HCT116 (cell line): Measurements from ENCODE around the gene KRT28. TPM values are rescaled to one million over a fixed set of nuclear protein-coding genes. Genes with fewer than 3 reads are reported as not detected.

ENCODE experiments used
- ATAC-seq: fragments of 200-7000 bp; cut with Tn5 transposase; 2 replicates; pipeline ENCODE4 v1.9.1; 2020; ENCODE audit warnings: mild to moderate bottlenecking, moderate library complexity
- BruUV-seq: library from RNA; stranded (reverse); fragments of 400-500 nt; replicated peaks from 2 replicates; lab custom pipeline; 2021; lab: Mats Ljungman, UMichigan
- CTCF ChIA-PET: fragments of 300-600 bp; sonication (Branson Sonifier 250); formaldehyde crosslinking; loops from one replicate; lab custom pipeline; 2021; ENCODE audit warnings: antibody characterized with exemption; lab: Charles Lee
- POLR2A ChIA-PET: fragments of 300-600, 350-600 bp; sonication (Branson Sonifier 250); formaldehyde crosslinking; loops from one replicate; lab custom pipeline; 2021; ENCODE audit warnings: antibody characterized with exemption; lab: Charles Lee
- RAD21 ChIA-PET, 2 experiments: fragments of 300-600 bp; sonication (Branson Sonifier 250); formaldehyde crosslinking; loops; one replicate each; lab custom pipeline; 2023; ENCODE audit warnings: low total read pairs in 2 of 2; ENCODE audit not compliant: uncharacterized antibody in 2 of 2, unreplicated experiment in 2 of 2, low non-redundant PET in 1 of 2; lab: Charles Lee
- DNase-seq: peaks from one replicate; pipeline ENCODE4 v3.0.0-alpha.2; 2010; ENCODE audit warnings: low read depth, low spot score
- H2AFZ ChIP-seq: fragments of 200-600 bp; shearing (Covaris generic), sonication (generic); 2 replicates; pipeline ENCODE4 v1.6.1; 2017; ENCODE audit warnings: low read depth, mixed run types, mixed read lengths, antibody characterized with exemption, low read length; ENCODE audit not compliant: poor library complexity, severe bottlenecking
- H3K27ac ChIP-seq: 2 replicates; pipeline ENCODE4 v1.5.1; 2012; ENCODE audit warnings: low read depth, low read length
- H3K27me3 ChIP-seq: fragments of 200-600 bp; sonication (generic); 2 replicates; pipeline ENCODE4 v1.6.1; 2016; ENCODE audit warnings: mixed run types, low read length, mixed read lengths; ENCODE audit not compliant: insufficient read depth
- H3K36me3 ChIP-seq, 2 experiments: fragments of 200-500 bp in 1 of 2; fragments of 200-600 bp in 1 of 2; sonication (Bioruptor generic) in 1 of 2; sonication (generic) in 1 of 2; 2 replicates each; pipeline versions ENCODE4 v1.5.1 to v1.6.1; 2014 to 2016; ENCODE audit warnings: low read length in 2 of 2, inconsistent platforms in 1 of 2, mixed read lengths in 1 of 2, mixed run types in 1 of 2; ENCODE audit not compliant: insufficient read depth in 2 of 2, control insufficient read depth in 1 of 2
- H3K4me1 ChIP-seq, 2 experiments: fragments of 200-600 bp in 1 of 2; sonication (generic) in 1 of 2; 2 replicates each; pipeline versions ENCODE4 v1.5.1 to v1.6.1; 2012 to 2017; ENCODE audit warnings: low read length in 2 of 2, inconsistent platforms in 1 of 2, mild to moderate bottlenecking in 1 of 2, mixed read lengths in 1 of 2, mixed run types in 1 of 2, moderate library complexity in 1 of 2; ENCODE audit not compliant: insufficient read depth in 2 of 2, control insufficient read depth in 1 of 2
- H3K4me2 ChIP-seq: fragments of 200-600 bp; sonication (generic); 2 replicates; pipeline ENCODE4 v1.6.1; 2017; ENCODE audit warnings: mixed run types, low read length, mixed read lengths
- H3K4me3 ChIP-seq, 2 experiments: fragments of 200-600 bp in 1 of 2; sonication (generic) in 1 of 2; replicated peaks in 1 of 2; 2 replicates each; pipeline ENCODE4 v1.5.1; 2011 to 2016; ENCODE audit warnings: low read length in 2 of 2, control low read depth in 1 of 2, low read depth in 1 of 2, mild to moderate bottlenecking in 1 of 2, mixed read lengths in 1 of 2, mixed run types in 1 of 2
- H3K79me2 ChIP-seq: fragments of 200-600 bp; sonication (generic); 2 replicates; pipeline ENCODE4 v1.6.1; 2017; ENCODE audit warnings: mild to moderate bottlenecking, mixed run types, low read length, moderate library complexity, mixed read lengths; ENCODE audit not compliant: insufficient read depth
- H3K9ac ChIP-seq: fragments of 200-600 bp; sonication (generic); 2 replicates; pipeline ENCODE4 v1.6.1; 2016; ENCODE audit warnings: low read length, mixed read lengths
- H3K9me2 ChIP-seq: fragments of 200-600 bp; sonication (generic), shearing (Covaris generic); 2 replicates; pipeline ENCODE4 v1.6.1; 2017; ENCODE audit warnings: mixed run types, mild to moderate bottlenecking, moderate library complexity; ENCODE audit not compliant: insufficient read depth
- H3K9me3 ChIP-seq, 2 experiments: fragments of 200-500 bp in 1 of 2; fragments of 200-600 bp in 1 of 2; sonication (Bioruptor generic) in 1 of 2; sonication (generic) in 1 of 2; 2 replicates each; pipeline ENCODE4 v1.6.1; 2014 to 2017; ENCODE audit warnings: low read length in 2 of 2, mixed read lengths in 2 of 2, inconsistent platforms in 1 of 2, low read depth in 1 of 2, mild to moderate bottlenecking in 1 of 2, mixed run types in 1 of 2, moderate library complexity in 1 of 2; ENCODE audit not compliant: control insufficient read depth in 1 of 2, insufficient read depth in 1 of 2
- H4K20me1 ChIP-seq: fragments of 200-600 bp; sonication (generic), shearing (Covaris generic); 2 replicates; pipeline ENCODE4 v1.6.1; 2017; ENCODE audit warnings: mixed run types, mild to moderate bottlenecking, moderate library complexity; ENCODE audit not compliant: insufficient read depth
- ATF3 ChIP-seq: IDR thresholded peaks from 2 replicates; pipeline ENCODE4 v1.6.1; 2012
- CBX3 ChIP-seq: IDR thresholded peaks from 2 replicates; pipeline ENCODE4 v1.6.1; 2012; ENCODE audit warnings: low read depth
- CEBPB ChIP-seq: IDR thresholded peaks from 2 replicates; pipeline ENCODE4 v1.6.1; 2012; ENCODE audit warnings: low read depth
- ELF1 ChIP-seq: IDR thresholded peaks from 2 replicates; pipeline ENCODE4 v1.6.1; 2012; ENCODE audit warnings: low read depth, borderline replicate concordance
- EZH2 ChIP-seq: fragments of 200-600 bp; sonication (generic); IDR thresholded peaks from 2 replicates; pipeline ENCODE4 v1.6.1; 2017; ENCODE audit warnings: antibody characterized with exemption, mixed run types
- EZH2phosphoT487 ChIP-seq: fragments of 200-600 bp; IDR thresholded peaks from 2 replicates; pipeline ENCODE4 v1.6.1; 2018; ENCODE audit warnings: antibody characterized with exemption, borderline replicate concordance
- MAX ChIP-seq: IDR thresholded peaks from 2 replicates; pipeline ENCODE4 v1.6.1; 2012
- POLR2A ChIP-seq: IDR thresholded peaks from 2 replicates; pipeline ENCODE4 v1.7.0; 2011; ENCODE audit warnings: borderline replicate concordance; ENCODE audit not compliant: insufficient read depth, insufficient read length; ENCODE audit errors: extremely low read depth
- POLR2AphosphoS5 ChIP-seq: IDR thresholded peaks from 2 replicates; pipeline ENCODE4 v1.6.1; 2011; ENCODE audit warnings: mild to moderate bottlenecking, low read depth, low read length, moderate library complexity
- RAD21 ChIP-seq: IDR thresholded peaks from 2 replicates; pipeline ENCODE4 v1.6.1; 2012; ENCODE audit warnings: low read depth, mild to moderate bottlenecking
- REST ChIP-seq: IDR thresholded peaks from 2 replicates; pipeline ENCODE4 v1.6.1; 2012; ENCODE audit warnings: low read depth
- YY1 ChIP-seq: IDR thresholded peaks from 2 replicates; pipeline ENCODE4 v1.6.1; 2011; ENCODE audit warnings: low read length, low read depth, moderate library complexity, mild to moderate bottlenecking; ENCODE audit not compliant: insufficient replicate concordance; ENCODE audit errors: extremely low read depth
- intact Hi-C: fragments of 100-400 bp; cut with micrococcal nuclease; formaldehyde crosslinking; loops from 2 replicates; pipeline ENCODE4 v1.10.0; 2022
- total RNA-seq: library from RNA; stranded (reverse); gene quantifications from one replicate; pipeline ENCODE4 v1.2.1, GENCODE V29; 2021; ENCODE audit not compliant: unreplicated experiment

Gene KRT28
- total RNA-seq, 1 experiment from 2014 or later, result not detected

- H2AFZ ChIP-seq, result no peak overlapping the region
- H3K79me2 ChIP-seq, result no peaks in the 10 kb centered on the region
- H3K4me1 ChIP-seq, result no peaks in the 10 kb centered on the region
- ChIA-PET POLR2A (no interaction called here), CTCF (no interaction called here), RAD21 (no interaction called here)
- no peak overlapping the region for H3K27ac ChIP-seq
- no peak overlapping the region for H3K4me3 ChIP-seq
- no peak for TF ChIP-seq POLR2AphosphoS5
- BruUV-seq, result no TSS peak
- H3K4me2 ChIP-seq, result no peak overlapping the region
- no peak overlapping the region for H3K9ac ChIP-seq
- intact Hi-C loops, result no loop called here
- no peaks in the 10 kb centered on the region for H3K27me3 ChIP-seq
- no peaks in the 10 kb centered on the region for H3K9me3 ChIP-seq
- ATAC-seq, result no peak
- no peaks in the 10 kb centered on the region for H3K9me2 ChIP-seq
- H4K20me1 ChIP-seq, result no peaks in the 10 kb centered on the region
- H3K36me3 ChIP-seq, result no peaks in the 10 kb centered on the region
- no peak for DNase-seq
Observed at GRCh38 chr17:40779181-40779909, 20.4 kb downstream of the KRT28 start.

- no TSS peak for BruUV-seq
- Histone ChIP-seq H3K9ac (no peak overlapping the region), H4K20me1 (no peaks in the 10 kb centered on the region), H3K9me3 (no peaks in the 10 kb centered on the region), H3K36me3 (no peaks in the 10 kb centered on the region), H3K4me2 (no peak overlapping the region), H3K27ac (no peak overlapping the region), H2AFZ (no peak overlapping the region), H3K4me1 (no peaks in the 10 kb centered on the region), H3K9me2 (no peaks in the 10 kb centered on the region), H3K79me2 (no peaks in the 10 kb centered on the region), H3K4me3 (no peak overlapping the region), H3K27me3 (no peaks in the 10 kb centered on the region)
- TF ChIP-seq CBX3, result no peak
- no peak for TF ChIP-seq YY1
- TF ChIP-seq REST, result no peak
- no peak for TF ChIP-seq MAX
- no peak for TF ChIP-seq POLR2AphosphoS5
- no peak for TF ChIP-seq ELF1
- TF ChIP-seq RAD21, result no peak
- no peak for TF ChIP-seq POLR2A
- no peak for TF ChIP-seq EZH2phosphoT487
- no peak for TF ChIP-seq EZH2
- TF ChIP-seq CEBPB, result no peak
- TF ChIP-seq ATF3, result no peak
- DNase-seq (no peak), ATAC-seq (no peak)
- RAD21 ChIA-PET, result no interaction called here
- CTCF ChIA-PET, result no interaction called here
- intact Hi-C loops, result no loop called here
- POLR2A ChIA-PET, result no interaction called here
Observed at GRCh38 chr17:40778461-40778860, 21.3 kb downstream of the KRT28 start.
